GM18867 (cell line): Measurements from ENCODE around the gene ZCWPW1.
"Not testable (repeated sequence)": the region's sequence is repeated elsewhere in the genome, so short reads cannot be mapped to it uniquely, and the experiment has no call there.

Experiments used
- ATAC-seq: cut with Tn5 transposase; IDR thresholded peaks from one replicate; pipeline ENCODE4 v1.9.1; 2021; ENCODE audit warnings: mild to moderate bottlenecking, moderate library complexity; ENCODE audit not compliant: unreplicated experiment

The ZCWPW1 gene

DNA sequence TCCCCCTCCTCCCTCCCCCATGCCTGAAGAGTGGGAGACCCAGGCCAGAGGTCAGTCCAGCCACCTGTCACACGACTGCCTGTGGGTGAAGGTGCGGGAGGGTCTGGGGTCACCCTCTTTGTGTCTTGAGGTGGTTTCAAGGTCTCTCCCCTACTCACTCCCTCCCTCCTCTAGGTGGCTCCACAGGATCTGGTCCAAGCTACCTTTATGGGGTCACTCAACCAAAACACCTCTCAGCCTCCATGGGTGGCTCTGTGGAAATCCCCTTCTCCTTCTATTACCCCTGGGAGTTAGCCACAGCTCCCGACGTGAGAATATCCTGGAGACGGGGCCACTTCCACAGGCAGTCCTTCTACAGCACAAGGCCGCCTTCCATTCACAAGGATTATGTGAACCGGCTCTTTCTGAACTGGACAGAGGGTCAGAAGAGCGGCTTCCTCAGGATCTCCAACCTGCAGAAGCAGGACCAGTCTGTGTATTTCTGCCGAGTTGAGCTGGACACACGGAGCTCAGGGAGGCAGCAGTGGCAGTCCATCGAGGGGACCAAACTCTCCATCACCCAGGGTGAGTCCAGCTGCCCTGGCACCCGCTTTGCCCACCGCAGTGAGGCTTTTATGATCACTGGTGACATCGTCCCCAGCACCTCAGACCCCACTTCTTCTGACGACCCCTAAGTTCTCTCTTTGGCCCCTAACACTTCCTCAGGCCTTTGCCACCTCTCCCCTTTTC lies 54.5 kb downstream of the ZCWPW1 start:
- ATAC-seq, result peak; percentile 30

DNA sequence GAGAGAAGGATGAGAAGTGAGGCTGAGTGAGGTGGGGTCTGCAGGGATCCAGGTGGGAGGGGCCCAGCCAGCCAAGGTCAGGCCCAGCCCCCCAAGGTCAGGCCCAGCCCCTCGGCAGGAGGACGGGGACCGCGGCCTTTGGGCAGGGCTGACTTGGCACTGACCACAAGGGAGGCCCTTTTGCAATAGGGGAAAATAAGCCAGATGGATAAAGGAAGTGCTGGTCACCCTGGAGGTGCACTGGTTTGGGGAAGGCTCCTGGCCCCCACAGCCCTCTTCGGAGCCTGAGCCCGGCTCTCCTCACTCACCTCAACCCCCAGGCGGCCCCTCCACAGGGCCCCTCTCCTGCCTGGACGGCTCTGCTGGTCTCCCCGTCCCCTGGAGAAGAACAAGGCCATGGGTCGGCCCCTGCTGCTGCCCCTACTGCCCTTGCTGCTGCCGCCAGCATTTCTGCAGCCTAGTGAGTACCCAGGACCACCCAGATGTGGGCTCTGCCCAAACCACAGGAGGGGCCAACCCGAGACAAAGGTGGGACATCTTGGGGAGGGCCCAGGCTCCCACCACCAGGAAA lies 55.2 kb downstream of the ZCWPW1 start, which contains the start of gene PILRA:
Gene PILRA (plus strand): TSS at position 227 of the 571 bp plus-strand sequence. CDS start 170 bp downstream, at position 397.
- ATAC-seq, result no peak

DNA sequence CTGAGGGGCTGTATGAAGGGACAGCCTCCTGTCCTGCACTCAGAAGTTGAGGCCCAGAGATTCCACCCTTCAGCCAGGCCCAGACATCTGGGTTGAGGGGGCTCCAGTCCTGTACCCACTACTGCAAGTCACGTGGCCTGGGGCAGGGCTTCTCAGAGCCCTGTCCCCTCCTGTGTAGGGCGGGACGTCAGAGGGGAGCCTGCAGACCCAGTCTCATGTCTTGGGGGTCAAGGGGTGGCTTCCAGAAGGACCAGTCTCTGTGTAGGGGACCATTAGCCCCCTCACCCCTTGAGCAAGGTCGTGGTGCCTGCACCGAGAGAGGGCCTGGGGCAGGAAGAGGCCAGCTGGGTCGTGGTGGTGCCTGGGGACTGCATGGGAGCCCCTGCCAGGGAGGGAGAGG lies 55.8 kb downstream of the ZCWPW1 start:
- ATAC-seq, result no peak

DNA sequence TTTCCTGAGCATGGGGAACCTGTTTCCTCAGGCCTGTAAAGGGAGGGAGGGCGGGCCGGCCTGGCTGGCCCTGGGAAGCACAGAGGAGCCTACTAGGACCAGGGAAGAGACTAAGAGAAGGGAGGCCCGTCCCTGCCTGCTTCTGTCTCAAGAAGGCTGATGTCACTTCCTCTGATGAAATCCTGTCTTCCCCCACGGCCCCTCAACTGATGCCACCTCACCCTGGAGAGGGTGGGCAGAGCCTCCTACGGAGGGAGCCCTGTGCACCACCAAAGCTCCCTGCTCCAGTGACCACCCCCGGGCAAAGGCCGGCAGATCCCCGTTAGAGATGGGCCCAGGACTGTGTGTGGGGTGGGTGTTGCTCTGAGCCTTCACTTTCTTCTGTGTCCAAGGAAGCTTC lies 56.2 kb downstream of the ZCWPW1 start:
- no peak for ATAC-seq

DNA sequence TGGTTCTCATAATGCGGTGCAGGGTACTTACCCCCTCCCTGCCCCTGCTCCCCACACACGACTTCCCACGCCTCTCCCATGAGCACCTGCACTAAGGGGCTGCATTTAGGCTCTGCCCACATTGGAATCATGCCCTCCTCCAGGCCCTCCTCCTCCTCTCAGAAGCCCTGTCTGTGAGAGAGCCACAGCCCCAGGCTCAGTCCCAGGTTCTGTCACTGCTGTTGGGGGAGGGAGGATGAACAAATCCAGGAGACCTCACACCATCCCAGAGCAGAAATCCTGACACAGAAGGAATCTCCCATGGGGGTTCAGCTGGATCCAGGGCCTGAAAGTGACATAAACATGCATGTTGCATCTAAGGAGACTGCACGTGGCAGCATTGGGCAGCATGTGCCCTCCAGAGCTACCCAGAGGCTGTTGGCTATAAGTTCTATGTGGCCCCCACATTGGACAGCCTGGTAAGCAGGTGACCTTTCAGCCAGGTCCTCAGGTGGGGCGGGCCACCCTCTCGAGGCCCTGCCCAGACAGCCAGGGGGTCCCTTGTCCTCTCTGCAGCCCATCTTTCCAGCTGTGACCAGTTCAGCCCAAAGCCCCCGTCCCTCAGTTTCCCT lies 56.8 kb downstream of the ZCWPW1 start:
- no peak for ATAC-seq

DNA sequence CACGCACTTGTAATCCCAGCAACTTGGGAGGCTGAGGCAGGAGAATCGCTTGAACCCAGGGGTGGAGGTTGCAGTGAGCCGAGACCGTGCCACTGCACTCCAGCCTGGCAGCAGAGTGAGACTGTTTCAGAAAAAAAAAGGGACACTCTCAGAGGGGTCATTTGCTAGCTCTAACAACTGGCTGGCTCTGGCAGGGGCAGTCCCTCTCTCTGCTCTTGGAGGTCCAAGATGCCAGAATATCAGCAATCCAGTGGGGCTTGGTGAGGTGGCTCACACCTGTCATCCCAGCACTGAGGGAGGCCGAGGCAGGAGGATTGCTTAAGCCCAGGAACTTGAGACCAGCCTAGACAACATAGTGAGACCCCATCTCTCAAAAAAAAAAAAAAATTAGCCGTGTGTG lies 57.8 kb downstream of the ZCWPW1 start:
- no peak for ATAC-seq

DNA sequence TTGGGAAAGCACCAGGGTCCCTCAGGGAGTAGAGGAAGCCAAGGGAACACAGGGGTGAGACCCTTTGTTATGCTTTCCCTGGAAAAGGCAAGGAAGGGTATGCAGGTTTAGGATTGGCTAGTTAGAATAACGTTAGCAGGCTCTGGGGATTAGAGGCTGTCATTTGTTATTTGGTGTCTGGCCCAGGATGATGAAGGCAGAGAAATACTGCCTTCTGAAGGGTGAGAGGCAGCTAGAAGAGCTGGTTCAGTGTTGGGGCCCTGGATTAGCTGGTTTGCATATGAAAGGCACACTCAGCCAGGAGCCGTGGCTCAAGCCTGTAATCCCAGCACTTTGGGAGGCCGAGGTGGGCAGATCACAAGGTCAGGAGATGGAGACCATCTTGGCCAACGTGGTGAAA lies 58.2 kb downstream of the ZCWPW1 start:
- ATAC-seq, result no peak

DNA sequence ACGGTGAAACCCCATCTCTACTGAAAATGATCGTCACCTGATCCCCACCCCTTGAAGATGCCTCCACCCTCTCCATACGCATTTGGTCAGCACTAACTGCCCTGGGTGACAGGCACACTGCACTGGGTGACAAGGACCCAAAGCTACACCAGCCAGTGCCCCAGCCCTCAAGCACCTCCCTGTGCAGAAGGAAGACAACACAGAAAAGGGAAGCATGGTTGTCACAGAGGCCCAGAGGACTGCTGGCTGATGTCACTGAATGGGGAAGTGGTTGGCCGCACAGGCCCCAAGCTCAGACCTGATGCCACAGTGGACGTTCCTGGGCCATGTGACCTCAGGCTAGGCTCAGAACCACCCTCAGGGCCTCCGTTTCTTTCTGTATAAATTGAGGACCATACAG lies 59.4 kb downstream of the ZCWPW1 start:
- ATAC-seq, result peak; percentile 64

DNA sequence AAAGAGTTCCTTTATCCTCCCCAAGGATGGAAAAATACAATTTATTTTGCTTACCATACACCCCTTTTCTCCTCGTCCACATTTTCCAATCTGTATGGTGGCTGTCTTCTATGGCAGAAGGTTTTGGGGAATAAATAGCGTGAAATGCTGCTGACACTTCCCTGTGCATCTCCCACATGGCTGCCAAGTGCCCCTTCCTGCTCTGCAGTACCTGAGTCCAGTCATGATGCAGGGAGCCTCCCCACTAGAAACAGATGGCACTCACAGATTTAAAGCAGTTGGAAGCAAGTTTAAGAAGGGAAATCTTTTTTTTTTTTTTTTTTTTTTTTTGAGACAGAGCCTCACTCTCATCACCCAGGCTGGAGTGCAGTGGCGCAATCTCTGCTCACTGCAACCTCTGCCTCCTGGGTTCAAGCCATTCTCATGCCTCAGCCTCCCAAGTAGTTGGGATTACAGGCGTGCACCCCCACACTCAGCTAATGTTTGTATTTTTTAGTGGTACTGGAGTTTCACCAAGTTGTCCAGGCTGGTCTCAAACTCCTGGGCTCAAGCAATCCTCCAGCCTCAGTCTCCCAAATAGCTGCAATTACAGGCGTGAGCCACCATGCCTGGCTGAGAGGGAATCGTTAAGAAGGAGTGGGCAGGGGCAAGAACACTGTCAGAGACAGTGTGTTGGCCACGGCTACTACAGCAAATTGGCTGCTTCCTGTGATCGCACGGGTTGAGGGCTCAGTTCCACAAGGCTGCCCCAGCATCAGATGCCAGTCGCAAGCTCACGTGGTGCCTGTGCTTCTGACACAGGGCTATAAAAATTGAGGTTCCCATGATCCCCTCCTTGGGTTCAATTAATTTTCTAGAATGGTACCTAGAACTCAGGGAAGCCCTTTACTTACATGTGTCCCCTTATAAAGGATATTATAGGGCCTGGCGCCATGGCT lies 60.6 kb downstream of the ZCWPW1 start:
- ATAC-seq, result no peak

DNA sequence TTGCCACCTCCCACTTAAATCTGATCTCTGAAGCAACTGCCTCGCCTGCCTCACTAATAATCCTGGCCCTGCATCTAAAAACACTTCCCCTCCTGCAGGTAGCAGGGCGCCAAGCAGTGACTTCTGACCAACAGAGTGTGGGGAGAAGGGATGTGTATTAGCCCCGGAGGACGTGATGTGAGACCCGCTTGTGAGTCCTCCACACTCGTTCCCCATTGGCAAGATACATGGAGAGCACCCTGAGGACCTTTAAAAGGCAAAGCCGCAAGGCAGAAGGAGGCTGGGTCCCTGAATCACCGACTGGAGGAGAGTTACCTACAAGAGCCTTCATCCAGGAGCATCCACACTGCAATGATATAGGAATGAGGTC lies 61.3 kb downstream of the ZCWPW1 start:
- ATAC-seq, result no peak

DNA sequence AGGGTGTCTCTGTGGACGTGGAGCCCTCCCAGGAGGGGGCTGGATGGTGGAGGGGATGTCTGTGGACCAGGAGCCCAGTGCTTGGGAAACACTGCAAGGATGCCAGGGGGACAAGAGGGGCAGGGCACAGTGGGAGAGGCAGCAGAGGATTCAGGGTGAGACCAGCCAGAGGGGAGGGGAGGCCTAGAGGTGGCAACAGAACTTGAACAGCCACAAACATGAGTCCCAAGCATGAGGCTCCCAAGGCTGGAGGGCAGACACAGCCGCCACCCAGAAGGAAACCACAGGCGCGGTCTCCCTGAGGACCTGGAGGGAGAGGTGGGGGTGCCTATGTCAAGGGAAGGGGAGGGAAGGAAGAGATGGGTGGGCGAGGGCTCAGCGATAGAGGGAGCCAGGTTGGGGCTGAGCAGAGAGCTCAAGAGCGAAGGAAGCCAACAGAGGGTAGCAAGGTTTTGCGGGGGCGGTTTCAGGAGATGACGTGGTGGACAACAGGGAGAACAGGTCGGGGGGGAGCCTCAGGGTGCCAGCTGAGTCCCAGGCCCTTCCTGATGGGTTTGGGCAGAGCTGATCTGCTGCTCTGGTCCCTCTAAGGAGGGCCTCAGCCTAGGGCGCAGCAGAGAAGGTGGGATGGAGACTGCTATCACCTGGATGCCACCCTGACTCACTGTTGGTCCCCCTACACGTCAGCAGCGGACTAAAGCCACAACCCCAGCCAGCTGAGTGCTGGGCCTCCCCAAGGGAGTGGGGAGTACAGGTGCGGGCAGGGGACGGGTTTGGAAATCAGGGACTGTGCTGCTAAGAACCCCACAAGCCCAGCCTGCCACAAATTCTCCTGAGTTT lies 61.9 kb downstream of the ZCWPW1 start:
- ATAC-seq, result no peak

DNA sequence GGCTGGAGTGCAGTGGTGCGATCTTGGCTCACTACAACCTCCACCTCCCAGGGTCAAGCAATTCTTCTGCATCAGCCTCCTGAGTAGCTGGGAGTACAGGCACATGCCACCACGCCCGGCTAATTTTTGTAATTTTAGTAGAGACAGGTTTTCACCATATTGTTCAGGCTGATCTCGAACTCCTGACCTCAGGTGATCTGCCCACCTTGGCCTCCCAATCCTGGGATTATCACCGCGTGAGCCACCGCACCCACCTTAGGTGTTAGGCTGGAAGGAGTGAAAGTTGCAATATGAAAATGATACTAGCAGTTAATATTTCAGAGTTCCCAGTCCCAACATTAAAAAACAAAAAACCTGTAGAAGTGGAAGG lies 62.5 kb downstream of the ZCWPW1 start:
- not testable (repeated sequence) for ATAC-seq

DNA sequence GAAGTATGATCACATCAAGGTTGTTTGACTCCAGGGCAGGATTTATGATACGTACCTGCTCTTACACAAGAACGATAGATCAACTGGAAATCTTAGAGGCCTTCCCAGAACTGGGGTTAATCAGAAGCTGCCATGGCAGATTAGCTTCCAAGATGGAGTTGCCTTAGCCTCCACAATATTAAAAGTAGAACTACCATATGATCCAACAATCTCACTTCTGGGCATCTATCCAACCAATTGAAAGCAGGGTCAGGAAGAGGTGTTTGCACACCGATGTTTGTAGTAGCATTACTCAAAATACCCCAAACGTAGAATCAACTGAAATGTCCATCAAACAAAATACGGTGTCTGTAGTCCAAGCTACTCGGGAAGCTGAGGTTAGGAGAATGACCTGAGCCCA lies 64.0 kb downstream of the ZCWPW1 start:
- no peak for ATAC-seq

DNA sequence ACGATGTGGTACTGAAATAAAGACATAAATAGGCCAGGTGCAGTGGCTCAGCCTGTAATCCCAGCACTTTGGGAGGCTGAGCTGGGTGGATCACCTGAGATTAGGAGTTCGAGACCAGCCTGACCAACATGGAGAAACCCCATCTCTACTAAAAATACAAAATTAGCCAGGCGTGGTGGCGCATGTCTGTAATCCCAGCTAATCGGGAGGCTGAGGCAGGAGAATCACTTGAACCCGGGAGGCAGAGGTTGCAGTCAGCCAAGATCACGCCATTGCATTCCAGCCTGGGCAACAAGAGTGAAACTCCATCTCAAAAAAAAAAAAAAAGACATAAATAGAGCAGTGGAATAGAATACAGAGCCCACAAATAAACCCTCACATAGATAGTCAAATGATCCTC lies 64.7 kb downstream of the ZCWPW1 start:
- not testable (repeated sequence) for ATAC-seq

DNA sequence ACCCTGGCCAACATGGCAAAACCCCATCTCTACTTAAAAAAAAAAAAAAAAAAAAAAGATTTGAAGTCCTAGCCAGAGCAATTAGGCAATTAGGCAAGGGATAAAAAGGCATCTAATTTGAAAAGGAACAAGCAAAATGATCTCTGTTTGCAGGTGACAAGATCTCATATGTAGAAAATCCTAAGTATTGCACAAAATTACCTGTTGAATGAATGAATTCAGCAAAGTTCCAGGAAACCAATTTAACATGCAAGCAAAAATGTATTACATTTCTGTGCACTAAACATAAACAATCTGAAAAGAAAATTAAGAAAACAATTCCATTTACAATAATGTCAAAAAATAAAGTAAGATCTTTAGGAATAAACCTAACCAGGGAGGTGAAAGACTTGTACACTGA lies 65.4 kb downstream of the ZCWPW1 start:
- no peak for ATAC-seq

DNA sequence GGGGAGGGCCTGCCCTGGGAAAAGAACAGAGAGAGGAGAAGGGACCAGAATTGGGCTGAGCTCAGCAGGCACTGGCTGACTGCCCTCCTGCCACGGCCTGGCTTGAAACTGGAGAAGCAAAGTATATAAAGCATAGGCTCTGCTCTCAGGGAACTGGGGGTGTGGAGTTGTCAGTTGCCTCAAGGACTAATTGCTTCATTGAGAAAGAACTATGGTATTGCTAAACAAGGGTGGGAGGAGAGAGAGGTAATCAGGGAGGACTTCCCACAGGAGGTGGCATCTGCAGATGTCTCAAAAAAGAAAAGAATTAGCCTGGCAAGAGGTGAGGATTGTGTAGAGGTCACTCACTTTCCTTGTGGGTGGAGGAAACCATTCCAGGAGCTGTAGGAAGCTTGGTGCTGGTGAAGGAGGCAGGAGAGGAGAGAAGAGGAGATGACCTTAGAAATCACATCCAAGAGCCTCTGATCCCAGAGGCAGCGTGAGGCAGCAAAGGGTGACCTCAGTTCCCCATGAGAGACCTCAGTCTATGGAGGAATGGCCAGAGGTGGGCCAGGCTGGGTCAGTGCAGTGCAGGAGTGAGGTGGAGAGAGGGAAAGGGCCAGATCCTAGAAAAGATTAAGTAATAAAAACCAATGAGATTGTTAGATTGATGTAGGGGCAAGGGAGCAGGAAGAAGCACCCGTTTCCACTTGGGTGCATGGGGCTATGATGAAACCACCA lies 68.2 kb downstream of the ZCWPW1 start:
- ATAC-seq, result no peak

DNA sequence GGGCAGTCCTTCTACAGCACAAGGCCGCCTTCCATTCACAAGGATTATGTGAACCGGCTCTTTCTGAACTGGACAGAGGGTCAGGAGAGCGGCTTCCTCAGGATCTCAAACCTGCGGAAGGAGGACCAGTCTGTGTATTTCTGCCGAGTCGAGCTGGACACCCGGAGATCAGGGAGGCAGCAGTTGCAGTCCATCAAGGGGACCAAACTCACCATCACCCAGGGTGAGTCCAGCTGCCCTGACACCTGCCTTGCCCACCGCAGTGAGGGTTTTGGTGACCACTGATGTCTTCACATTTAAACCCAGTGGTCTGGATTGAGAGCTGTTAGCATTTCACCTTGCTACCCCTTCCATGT lies 69.7 kb downstream of the ZCWPW1 start:
- no peak for ATAC-seq

DNA sequence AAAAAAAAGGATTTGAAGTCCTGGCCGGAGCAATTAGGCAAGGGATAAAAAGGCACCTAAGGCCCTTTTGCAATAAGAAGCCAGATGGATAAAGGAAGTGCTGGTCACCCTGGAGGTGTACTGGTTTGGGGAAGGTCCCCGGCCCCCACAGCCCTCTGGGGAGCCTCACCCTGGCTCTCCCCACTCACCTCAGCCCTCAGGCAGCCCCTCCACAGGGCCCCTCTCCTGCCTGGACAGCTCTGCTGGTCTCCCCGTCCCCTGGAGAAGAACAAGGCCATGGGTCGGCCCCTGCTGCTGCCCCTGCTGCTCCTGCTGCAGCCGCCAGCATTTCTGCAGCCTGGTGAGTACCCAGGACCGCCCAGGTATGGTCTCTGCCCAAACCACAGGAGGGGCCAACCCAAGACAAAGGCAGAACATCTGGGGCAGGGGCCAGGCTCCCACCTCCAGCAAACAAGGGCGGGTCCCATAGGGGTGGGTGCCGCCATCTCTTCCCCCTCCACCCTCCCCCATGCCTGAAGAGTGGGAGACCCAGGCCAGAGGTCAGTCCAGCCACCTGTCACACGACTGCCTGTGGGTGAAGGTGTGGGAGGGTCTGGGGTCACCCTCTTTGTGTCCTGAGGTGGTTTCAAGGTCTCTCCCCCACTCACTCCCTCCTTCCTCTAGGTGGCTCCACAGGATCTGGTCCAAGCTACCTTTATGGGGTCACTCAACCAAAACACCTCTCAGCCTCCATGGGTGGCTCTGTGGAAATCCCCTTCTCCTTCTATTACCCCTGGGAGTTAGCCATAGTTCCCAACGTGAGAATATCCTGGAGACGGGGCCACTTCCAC lies 70.3 kb downstream of the ZCWPW1 start, which contains the start of gene PILRB:
Gene PILRB (plus strand): TSS at position 91 of the 830 bp plus-strand sequence. CDS start 186 bp downstream, at position 277.
- no peak for ATAC-seq

DNA sequence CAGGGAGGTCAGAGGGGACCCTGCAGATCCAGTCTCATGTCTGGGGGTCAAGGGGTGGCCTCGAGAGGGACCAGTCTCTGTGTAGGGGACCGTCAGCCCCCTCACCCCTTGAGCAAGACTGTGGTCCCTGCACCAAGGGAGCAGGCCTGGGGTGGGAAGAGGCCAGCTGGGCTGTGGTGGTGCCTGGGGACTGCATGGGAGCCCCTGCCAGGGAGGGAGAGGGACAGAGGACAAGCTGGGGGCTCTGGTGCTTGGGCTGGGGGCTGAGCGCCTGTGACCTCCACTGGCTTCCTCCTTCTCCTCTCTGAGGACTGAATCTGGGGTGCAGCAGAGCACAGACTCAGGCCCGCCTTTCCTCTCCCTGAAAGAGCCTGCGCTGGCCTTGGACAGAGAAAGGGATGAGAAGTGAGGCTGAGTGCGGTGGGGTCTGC lies 71.4 kb downstream of the ZCWPW1 start:
- no peak for ATAC-seq
